SH-SY5Y (cell line): ENCODE measurements around the gene CPLX3.

ENCODE experiments used
- GATA2 ChIP-seq: IDR thresholded peaks from 2 replicates; pipeline ENCODE4 v1.6.1; 2011; ENCODE audit warnings: mild to moderate bottlenecking, low read depth, low read length
- GATA3 ChIP-seq: IDR thresholded peaks from 2 replicates; pipeline ENCODE4 v1.6.1; 2011; ENCODE audit warnings: low read depth, mild to moderate bottlenecking, low read length, moderate library complexity

DNA sequence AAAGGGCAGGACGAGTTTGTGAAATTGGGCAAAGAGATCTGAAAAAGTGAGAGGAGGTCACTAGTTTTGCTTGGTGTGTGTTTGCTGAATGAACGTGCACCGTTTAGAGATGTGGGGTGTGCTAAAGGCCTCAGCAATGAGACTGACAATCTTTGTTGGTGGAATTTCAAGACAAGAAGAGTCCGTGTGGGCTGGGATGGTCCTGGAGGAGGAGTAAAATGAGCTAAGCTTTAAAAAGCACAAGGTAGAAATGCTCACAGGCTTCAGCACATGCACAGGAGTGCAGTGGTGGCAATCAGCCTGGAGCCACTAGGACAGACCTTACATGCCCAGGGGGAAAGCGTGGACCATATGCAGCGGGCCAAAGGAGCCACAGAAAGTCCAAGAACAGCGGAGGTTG is 1.5 kb upstream of the CPLX3 start:
- TF ChIP-seq GATA2 (no peak), GATA3 (no peak)
